ENCODE results near the gene ZNF385A.

The ZNF385A gene, protein sequence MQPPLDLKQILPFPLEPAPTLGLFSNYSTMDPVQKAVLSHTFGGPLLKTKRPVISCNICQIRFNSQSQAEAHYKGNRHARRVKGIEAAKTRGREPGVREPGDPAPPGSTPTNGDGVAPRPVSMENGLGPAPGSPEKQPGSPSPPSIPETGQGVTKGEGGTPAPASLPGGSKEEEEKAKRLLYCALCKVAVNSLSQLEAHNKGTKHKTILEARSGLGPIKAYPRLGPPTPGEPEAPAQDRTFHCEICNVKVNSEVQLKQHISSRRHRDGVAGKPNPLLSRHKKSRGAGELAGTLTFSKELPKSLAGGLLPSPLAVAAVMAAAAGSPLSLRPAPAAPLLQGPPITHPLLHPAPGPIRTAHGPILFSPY

GRCh38 chr12:54384591-54385041 lies at the start of gene ZNF385A:
Gene ZNF385A, minus strand, starts transcription at chr12:54384733. Its CDS starts 219 bp downstream, at chr12:54384514.
- DNase-seq = no peak

GRCh38 chr12:54432815-54433164 lies 48.3 kb upstream of the ZNF385A start:
- no peak for DNase-seq

DNA sequence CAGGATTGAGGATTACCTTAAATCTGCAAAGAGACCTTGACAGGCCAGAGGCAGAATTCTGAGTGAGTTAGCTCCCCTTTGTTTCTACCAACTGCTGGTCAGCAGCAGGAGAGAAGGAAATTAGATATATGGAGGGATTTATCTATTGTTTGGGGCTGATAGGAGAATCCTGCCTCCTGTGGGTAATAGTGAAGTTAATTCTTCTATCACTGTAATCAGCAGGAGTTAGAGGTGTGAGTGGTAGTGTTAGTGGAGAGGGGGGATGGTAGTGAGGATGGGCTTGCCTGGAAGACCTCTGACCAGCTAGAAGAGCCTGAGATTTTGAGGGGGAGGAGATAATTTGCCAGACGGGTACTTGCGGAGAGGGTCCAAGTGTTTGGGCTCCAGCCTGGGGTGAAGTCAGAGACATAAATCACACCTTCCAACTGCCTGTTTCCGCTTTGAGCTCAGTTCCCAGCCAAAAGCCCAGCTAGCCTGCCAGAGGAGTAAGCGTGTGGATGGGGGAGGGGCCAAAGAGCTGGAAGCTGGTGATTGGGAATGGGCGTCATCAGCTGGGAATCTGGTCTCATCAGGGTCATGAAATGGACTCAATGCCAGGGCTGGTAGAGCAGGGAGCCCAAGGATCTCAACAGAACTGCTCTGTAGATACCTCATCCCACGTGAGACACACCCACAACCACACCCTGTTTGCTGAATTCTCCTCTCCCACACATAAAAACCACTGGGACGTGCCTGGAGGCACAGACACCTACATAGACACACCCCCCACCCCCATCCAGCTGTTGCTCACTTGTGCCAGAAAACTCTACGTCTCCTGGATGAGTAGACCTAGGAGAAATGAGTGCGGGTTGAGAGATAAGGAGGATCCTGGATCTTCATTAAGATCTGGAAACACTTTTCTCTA lies 47.6 kb upstream of the ZNF385A start:
- DNase-seq = no peak

DNA sequence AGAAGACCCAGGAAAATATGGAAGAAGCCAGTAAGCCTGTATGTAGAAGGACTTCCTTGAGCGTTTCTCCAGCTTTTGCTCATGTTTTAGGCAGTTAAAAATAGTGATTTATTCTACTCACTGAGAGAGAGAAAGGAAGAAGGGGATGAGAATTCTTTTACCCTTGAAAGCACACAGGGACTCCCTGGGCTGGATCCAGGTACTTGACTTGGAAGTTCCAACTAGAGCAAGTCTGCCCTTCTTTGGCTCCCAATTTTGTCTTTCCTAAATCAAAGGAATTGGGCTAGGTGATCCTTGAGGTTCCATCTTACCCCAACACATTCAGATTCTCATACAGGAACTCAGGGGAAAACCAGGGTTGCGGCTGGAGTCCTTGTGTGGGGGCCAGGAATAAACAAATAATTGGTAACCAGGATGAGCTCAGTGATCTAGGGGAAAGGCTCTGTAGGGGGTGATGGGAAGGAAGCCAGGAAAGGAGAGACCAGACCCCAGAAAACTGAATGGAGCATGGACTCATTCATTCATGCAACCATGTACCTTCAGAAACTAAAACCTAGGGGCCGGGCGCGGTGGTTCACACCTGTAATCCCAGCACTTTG lies 46.0 kb upstream of the ZNF385A start:
- DNase-seq = no peak

DNA sequence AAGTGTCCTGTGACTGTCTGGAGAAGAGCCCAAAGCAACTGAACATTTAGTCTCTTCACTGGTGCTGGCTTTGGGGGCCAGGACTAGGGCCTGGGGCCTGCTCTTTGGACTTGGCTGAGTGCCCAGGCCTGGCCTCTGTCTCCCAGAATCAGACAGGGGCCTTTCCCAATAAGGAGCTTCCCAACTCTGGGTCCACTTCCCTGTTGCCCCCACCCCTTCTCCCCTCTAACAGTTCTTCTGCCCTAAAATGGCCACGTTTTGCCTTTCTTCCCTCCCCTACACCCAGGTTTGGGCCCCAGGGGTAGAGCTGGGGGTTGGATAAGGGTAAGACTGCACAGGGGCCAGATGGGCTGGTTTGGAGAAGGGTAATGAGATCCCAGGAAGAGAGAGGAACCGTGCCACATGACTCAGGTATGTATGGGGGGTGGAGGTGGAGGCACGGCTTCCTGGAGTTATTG lies 44.5 kb upstream of the ZNF385A start:
- DNase-seq = no peak

DNA sequence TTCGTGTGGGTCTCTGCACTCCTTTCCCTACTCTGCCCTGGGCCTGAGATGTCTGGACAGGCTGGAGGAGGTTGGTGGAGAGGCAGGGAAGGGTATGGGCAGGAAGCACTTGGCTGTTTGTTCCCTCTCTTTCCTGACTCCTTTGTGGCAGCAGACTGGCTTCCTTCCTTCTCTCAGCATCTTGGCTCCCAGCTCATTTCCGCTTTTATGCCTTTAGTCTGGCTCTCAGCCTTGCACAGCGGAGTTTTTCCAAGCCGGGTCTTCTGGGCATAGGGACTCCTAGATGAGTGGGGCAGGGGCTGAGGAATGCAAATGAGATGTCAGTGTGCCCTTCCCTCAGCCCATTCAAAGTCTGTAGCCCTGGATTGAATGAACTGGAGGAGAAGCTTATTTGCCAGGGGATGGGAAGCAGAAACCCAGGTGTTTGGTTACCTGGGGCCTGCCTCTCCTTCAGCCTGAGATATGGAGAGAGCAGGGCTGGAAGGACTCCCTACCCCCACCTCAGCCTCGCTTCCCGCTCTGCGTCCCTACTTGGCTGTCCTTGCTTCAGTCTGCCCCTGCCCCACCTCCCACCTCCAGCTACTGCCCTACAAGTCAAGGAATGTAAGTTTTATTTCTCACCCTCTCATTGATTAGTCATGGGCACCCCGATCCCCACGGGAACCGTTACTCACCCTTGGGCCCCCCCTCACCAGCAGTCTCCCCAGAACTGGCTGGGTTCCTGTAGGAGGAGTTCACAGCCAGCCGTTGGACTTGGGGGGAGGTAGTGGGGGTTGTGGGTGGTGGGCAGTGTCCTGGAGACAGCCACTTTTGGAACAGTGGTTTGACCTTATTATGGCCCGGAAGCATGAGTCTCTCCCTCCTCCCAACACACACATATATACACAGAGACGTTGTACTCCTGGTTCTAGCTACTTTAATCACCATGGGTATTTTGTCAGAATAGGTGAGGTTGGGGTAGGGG lies 43.8 kb upstream of the ZNF385A start:
- DNase-seq = no peak

- DNase-seq = no peak
Observed at GRCh38 chr12:54427106-54427505, 42.6 kb upstream of the ZNF385A start.

GRCh38 chr12:54426690-54427089 lies 42.2 kb upstream of the ZNF385A start:
- DNase-seq = no peak

- no peak for DNase-seq
Observed at GRCh38 chr12:54425702-54426101, 41.2 kb upstream of the ZNF385A start.

GRCh38 chr12:54424224-54424623 lies 39.7 kb upstream of the ZNF385A start:
- no peak for DNase-seq

DNA sequence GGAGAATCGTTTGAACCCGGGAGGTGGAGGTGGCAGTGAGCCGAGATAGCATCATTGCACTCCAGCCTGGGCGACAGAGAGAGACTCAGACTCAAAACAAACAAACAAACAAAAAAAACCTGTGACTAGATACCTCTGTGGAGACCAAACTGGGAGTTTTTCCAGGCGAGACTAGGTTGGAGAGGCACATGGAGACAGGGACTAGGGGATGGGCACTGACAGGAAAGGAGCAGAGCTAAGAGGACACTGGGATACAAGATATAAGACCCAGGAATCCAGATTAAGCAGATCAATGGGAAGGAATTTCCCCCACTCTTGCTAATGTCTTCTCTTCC lies 39.2 kb upstream of the ZNF385A start:
- DNase-seq = no peak

- no peak for DNase-seq
Observed at GRCh38 chr12:54421879-54422250, 37.3 kb upstream of the ZNF385A start.

- no peak for DNase-seq
Observed at GRCh38 chr12:54421175-54421878, 36.8 kb upstream of the ZNF385A start.

- DNase-seq = no peak
Observed at GRCh38 chr12:54420766-54421144, 36.2 kb upstream of the ZNF385A start.

GRCh38 chr12:54419088-54419887 lies 34.8 kb upstream of the ZNF385A start, which contains the start of gene ITGA5:
Gene ITGA5, minus strand, starts transcription at chr12:54419266. Its CDS starts 68 bp downstream, at chr12:54419198.
- DNase-seq = no peak

DNA sequence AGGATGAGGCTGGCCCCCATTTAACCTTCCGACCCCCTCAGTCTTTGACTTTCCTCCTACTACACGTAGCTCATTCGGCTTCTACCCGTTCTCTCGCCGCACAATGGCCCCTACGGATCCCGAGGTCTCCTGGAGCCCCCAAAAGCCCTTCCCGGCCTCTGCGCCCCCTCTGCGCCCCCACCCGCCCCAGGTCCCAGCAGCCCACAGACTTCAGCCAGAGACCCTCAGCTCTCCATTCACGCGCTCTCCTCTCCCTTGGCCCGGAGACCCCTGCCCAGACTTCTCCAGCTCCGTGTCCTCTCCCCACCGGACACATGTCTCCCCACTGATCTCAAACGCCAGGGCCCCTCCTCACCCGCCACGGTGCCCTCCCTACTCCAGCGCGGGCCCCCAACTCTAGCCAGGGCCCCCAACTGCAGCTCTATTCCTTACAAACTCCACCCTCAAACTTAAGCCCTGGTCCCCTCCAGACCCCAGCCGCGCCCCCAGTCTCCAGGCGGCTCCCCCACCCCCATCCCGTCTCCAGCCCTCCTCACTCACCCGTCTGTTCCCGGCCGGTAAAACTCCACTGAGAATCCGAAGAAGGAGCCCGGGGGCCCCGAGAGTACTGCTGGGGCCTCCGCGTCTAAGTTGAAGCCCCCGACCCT lies 34.0 kb upstream of the ZNF385A start:
- DNase-seq = no peak

GRCh38 chr12:54417712-54418440 lies 33.3 kb upstream of the ZNF385A start:
- DNase-seq = no peak

GRCh38 chr12:54416687-54417603 lies 32.4 kb upstream of the ZNF385A start:
- no peak for DNase-seq
